Measurements from ENCODE around the gene EDN2.

EDN2 gene

DNA sequence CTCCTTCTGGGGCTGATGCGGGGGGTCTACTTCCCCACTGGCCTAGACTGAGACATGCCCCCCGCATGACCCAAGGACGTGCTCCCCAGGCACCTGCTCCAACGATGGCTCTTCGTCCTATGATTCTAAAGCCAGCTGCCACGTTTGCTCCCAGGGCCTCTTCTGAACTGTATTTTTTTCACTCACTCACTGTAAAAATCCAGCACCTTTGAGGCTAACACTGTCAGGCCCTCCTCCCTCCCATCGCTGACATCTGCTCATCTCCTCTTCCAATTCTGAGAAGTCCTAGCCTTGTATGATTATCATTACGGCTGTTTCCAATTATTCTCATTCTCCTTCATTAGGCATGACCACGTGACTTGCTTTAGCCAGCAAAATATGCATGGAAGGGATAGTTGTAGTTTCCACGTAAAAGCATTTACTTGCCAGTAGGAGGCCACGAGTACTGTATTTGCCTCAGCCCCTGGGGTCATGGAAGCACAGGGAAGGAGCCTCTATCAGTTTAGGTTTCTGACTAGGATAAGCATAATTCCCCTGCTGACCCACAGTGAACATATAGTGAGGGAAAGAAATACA, 19.1 kb upstream of the EDN2 start:
- intact Hi-C loops (cut with DNase I), result no loop called here
- DNase-seq, result no peak

- no peak for DNase-seq
- intact Hi-C loops (cut with DNase I), result no loop called here
Measured at GRCh38 chr1:41502912-41503311, 18.4 kb upstream of the EDN2 start.

GRCh38 chr1:41501581-41501980, 17.1 kb upstream of the EDN2 start:
- intact Hi-C loops (cut with DNase I), result no loop called here
- DNase-seq, result no peak

DNA sequence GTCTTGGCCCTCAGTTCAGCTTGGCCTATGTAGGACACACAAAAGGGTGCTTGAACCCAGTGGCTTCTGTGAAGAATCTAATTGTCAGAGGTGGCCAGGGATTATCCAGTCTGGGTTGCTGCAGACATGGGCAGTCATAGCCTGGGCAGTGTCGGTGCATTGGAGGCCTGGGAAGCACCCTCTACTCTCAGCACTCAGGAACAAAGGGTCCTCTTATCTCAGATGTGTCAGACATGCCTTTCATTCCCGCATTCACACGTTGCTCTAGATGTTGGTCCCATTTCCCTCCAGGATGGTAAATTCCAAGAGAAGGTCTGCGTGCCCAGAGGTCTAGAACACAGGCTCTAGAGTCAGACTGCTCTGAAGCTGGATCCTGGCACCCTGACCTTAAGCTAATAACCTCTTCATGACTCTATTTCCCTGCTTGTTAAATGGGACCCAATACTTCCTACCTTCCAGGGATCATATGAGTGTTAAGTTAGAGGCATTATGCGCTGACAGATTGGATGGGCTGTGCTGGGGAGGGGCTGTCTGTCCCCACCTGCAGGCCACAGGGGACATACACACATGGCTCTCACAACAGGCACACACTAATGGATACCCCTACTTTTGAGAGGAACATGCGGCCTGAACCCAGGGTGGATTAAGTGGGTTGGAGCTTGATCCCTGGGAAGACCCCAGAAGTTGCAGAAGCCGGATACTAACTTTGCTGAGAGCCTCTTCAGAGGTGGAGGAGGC, 16.5 kb upstream of the EDN2 start:
- no peak for DNase-seq
- intact Hi-C loops (cut with DNase I), result no loop called here

GRCh38 chr1:41500378-41500777, 15.9 kb upstream of the EDN2 start:
- intact Hi-C loops (cut with DNase I), result no loop called here
- DNase-seq, result no peak

- DNase-seq, result no peak
- intact Hi-C loops (cut with DNase I), result no loop called here
Measured at GRCh38 chr1:41499591-41499990, 15.1 kb upstream of the EDN2 start.

- intact Hi-C loops (cut with DNase I), result no loop called here
- no peak for DNase-seq
Measured at GRCh38 chr1:41498804-41499203, 14.3 kb upstream of the EDN2 start.

GRCh38 chr1:41498391-41498790, 13.9 kb upstream of the EDN2 start:
- DNase-seq, result no peak
- intact Hi-C loops (cut with DNase I), result no loop called here

- no peak for DNase-seq
- intact Hi-C loops (cut with DNase I), result no loop called here
Measured at GRCh38 chr1:41497461-41498030, 13.1 kb upstream of the EDN2 start.

DNA sequence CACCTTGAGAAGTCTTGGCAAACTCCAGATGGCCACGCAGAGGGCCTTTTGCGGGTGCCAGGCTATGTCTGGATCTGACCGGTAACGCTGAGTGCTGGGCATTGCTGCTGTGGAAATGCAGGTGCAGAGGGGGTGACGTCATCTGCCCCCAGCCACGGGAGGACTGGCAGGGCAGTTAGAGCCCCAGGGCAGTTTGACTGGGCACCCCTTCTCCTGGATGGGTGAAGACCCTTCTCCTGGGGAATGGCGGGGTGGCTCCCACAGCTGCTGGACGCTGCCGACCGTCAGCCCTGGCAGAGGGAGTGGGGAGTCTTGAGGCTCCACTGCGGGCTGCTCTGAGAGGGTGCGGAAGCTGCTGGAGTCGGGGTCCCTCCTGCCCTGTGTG, 12.6 kb upstream of the EDN2 start:
- peak in 1 of 42 donors; percentile 2 for DNase-seq
- intact Hi-C loops (cut with DNase I), result no loop called here

- intact Hi-C loops (cut with DNase I), result no loop called here
- peak in 38 of 42 donors; percentile 37 to 82 (median 64) for DNase-seq
Measured at GRCh38 chr1:41496080-41497055, 11.9 kb upstream of the EDN2 start.

- intact Hi-C loops (cut with DNase I), result no loop called here
- DNase-seq, result peak in 40 of 42 donors; percentile 33 to 85 (median 60)
Measured at GRCh38 chr1:41495210-41495948, 10.9 kb upstream of the EDN2 start.

- intact Hi-C loops (cut with DNase I), result no loop called here
- DNase-seq, result no peak
Measured at GRCh38 chr1:41494351-41495209, 10.1 kb upstream of the EDN2 start.

DNA sequence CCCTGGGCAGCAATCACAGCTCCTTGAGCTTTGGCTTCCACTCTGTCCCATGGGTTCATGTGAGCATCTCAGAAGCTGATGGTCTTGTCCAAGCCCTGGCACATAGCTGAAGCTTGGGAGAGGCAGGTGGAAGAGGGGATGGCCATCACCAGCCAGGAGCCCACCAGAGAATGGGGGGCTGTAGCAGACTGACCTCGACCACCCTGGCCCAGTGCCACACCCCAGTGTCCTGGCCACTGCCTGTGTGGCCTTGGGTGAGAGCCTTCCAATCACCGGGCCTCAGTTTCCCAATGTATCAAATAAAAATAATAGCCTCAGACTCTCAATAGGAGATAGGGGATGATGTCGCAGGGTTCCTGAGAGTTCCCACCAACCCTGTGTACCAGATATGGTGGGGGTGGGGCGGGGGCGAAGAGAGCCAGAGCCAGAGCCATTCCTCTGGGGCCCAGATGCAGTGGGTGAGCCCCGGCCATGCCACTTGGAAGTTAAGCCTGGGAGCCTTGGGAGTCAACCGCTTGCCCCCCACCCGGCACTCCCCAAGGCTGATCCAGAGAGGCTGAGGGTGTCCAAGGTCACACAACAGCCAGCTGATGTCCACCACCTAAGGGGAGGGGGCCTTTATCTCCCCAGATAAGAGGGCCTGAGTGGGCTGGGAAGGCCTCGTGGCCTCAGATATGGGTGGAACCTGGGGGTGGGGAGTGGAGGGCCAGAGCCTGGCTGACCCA, 9.3 kb upstream of the EDN2 start:
- intact Hi-C loops (cut with DNase I), result no loop called here
- DNase-seq, result no peak

DNA sequence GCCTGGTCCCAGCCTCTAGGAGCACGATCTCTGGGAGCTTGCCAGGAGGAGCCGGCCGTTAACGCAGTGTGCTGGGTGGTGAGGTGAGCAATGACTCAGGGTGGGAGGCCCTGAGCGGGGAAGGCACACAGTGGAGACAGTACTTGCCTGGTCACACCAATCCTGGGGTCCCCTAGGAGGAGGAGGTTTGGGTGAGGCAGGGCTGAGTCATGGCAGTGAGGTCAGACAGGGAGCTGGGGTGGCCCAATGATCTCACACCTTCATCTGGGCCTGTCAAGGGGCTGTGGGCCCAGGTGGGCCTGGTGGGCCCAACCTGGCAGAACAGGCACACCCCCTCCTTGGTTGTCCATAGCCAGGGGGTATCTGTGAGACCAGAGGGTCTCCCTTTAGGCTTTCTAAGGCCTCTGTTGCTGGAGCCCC, 8.6 kb upstream of the EDN2 start:
- DNase-seq, result no peak
- intact Hi-C loops (cut with DNase I), result no loop called here

DNA sequence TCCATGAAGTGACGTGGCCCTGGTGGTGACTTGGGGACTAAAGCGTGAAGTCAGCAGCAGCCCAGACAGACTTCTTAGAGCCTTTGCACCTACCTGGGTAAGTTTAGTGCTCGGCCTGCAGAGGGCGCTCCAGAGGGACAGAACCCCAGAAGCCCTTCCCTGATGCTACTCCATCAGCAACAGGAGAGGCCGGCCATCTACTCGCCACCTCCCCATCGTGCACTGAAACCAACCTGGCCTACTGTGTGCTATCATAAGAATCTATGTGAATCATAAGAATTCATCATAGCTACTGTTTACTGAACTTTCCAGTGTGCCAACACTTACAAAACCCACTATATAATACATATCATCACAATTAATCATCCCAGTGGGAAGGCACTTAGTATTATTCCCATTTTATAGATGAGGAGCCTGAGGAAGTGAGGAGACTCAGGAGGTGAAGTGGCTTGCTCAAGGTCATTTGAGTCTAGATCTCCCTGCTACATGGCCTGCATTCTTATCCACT, 7.9 kb upstream of the EDN2 start:
- intact Hi-C loops (cut with DNase I), result no loop called here
- DNase-seq, result no peak

DNA sequence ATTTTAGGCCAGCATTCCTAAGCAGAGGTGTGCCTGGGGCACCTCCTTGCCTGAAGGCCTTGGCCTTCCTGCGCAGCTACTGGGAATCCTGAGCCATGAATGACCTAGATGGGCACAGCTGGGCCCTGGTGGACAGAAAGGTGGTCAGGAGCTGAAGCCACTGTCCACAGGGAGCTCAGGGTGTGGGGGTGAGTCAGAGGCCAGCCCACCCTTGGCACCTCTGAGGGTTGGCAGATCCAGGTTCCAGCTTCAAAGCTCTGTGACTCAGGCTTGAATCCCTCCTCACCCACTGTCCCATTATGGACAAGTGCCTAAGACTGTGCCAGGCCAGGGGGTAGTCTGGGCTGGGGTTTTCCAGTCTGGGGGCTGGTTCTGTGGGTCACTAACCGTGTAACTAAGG, 6.4 kb upstream of the EDN2 start:
- intact Hi-C loops (cut with DNase I), result no loop called here
- DNase-seq, result no peak
